ENCODE results near the gene ZFHX3. TPM values are rescaled to one million over a fixed set of nuclear protein-coding genes. Genes with fewer than 3 reads are reported as not detected.

The ZFHX3 gene
- total and polyA plus RNA-seq, 4 donors, result 2.6 to 32.7 (median 14.7) TPM

- WGBS, 2 donors, result 76 to 82% methylated on average over 11 of the region's 11 CpGs
- peak overlapping the region in 1 of 2 donors; percentile 57 for H3K27ac ChIP-seq (ENCODE audit: low read depth in 1 of 2, low read length in 1 of 2)
- TF ChIP-seq, protein P1, sequence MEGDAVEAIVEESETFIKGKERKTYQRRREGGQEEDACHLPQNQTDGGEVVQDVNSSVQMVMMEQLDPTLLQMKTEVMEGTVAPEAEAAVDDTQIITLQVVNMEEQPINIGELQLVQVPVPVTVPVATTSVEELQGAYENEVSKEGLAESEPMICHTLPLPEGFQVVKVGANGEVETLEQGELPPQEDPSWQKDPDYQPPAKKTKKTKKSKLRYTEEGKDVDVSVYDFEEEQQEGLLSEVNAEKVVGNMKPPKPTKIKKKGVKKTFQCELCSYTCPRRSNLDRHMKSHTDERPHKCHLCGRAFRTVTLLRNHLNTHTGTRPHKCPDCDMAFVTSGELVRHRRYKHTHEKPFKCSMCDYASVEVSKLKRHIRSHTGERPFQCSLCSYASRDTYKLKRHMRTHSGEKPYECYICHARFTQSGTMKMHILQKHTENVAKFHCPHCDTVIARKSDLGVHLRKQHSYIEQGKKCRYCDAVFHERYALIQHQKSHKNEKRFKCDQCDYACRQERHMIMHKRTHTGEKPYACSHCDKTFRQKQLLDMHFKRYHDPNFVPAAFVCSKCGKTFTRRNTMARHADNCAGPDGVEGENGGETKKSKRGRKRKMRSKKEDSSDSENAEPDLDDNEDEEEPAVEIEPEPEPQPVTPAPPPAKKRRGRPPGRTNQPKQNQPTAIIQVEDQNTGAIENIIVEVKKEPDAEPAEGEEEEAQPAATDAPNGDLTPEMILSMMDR (IDR thresholded peaks at IDR 0.05; ENCODE audit: control extremely low read depth, extremely low read depth), result no peak
- ATAC-seq (ENCODE audit: insufficient read depth, low FRiP score) (no peak), DNase-seq (peak; percentile 39 to 73 (median 69))
- peak overlapping the region in 1 of 2 donors; percentile 80 for H3K9ac ChIP-seq (ENCODE audit: insufficient read depth in 1 of 2, low read length in 2 of 2)
- peaks cover 0 to 2% (median 0%) of the 10 kb centered on the region in 4 donors for H3K9me3 ChIP-seq (ENCODE audit: control insufficient read depth in 4 of 4, insufficient read depth in 3 of 4, low read length in 3 of 4)
- peaks cover 6 to 91% (median 47%) of the 10 kb centered on the region in 5 donors for H3K4me1 ChIP-seq (ENCODE audit: control insufficient read depth in 5 of 5, insufficient read depth in 5 of 5, low read length in 5 of 5)
- no peaks in the 10 kb centered on the region for H3K36me3 ChIP-seq (ENCODE audit: control insufficient read depth in 4 of 4, insufficient read depth in 4 of 4, low read length in 4 of 4)
- no peak overlapping the region for H3K4me3 ChIP-seq
- H3K27me3 ChIP-seq (ENCODE audit: control insufficient read depth in 3 of 3, insufficient read depth in 3 of 3, low read length in 2 of 3), result no peaks in the 10 kb centered on the region
These were observed 2.5 kb upstream of the ZFHX3 start for GRCh38 chr16:73050201-73051099.

DNA sequence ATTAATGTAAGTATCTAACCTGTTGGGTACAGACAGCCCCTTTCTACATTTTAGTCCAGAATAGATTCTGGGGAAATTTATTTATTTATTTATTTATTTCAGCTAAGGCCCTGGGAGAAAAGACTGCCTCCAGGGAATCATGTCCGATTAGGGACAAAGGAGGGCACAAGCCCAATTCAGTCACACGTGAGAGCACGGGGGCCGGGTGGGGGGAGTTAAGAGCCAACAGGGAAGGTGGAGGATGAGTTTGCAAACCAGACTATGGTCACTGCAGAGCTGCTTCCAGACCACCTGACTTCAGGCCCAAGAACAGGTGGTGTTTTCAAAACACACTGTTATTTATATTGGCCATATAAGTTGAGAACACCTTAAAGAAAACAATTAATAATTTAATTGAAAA is 1.6 kb upstream of the ZFHX3 start:
- WGBS, 2 donors, result 79 to 83% methylated on average over 4 of the region's 4 CpGs
- Histone ChIP-seq H3K27ac (ENCODE audit: low read depth in 1 of 2, low read length in 1 of 2) (peak overlapping the region in 1 of 2 donors; percentile 95), H3K9me3 (ENCODE audit: control insufficient read depth in 4 of 4, insufficient read depth in 3 of 4, low read length in 3 of 4) (peaks cover 0 to 2% (median 0%) of the 10 kb centered on the region in 4 donors), H3K27me3 (ENCODE audit: control insufficient read depth in 3 of 3, insufficient read depth in 3 of 3, low read length in 2 of 3) (no peaks in the 10 kb centered on the region), H3K4me1 (ENCODE audit: control insufficient read depth in 5 of 5, insufficient read depth in 5 of 5, low read length in 5 of 5) (peaks cover 6 to 85% (median 45%) of the 10 kb centered on the region in 5 donors), H3K9ac (ENCODE audit: insufficient read depth in 1 of 2, low read length in 2 of 2) (peak overlapping the region in 1 of 2 donors; percentile 39), H3K36me3 (ENCODE audit: control insufficient read depth in 4 of 4, insufficient read depth in 4 of 4, low read length in 4 of 4) (no peaks in the 10 kb centered on the region), H3K4me3 (no peak overlapping the region)
- TF ChIP-seq, protein P1 (IDR thresholded peaks at IDR 0.05; ENCODE audit: control extremely low read depth, extremely low read depth), result no peak
- DNase-seq (no peak), ATAC-seq (ENCODE audit: insufficient read depth, low FRiP score) (no peak)

DNA sequence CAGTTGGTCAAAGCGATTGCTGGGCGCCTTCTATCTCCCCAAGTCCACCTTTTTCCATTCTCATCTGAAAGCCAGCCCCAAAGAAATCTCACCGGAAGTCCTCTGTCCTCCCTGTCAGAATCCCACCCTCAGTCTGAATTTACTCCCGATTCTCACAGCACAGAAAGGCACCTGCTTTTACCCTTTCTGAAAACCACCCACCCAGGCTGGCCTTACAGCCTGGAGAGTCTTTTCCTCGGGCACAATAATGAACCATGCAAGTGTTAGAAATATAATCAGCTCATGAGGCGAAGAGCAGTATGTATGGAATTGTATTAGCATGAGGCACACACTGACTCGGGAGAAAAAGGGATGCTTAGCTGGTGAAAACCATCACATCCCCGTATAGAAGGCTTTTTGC is 1.2 kb upstream of the ZFHX3 start:
- no peaks in the 10 kb centered on the region for H3K36me3 ChIP-seq (ENCODE audit: control insufficient read depth in 4 of 4, insufficient read depth in 4 of 4, low read length in 4 of 4)
- peak overlapping the region; percentile 87 to 95 for H3K27ac ChIP-seq (ENCODE audit: low read depth in 1 of 2, low read length in 1 of 2)
- H3K4me3 ChIP-seq, result no peak overlapping the region
- H3K27me3 ChIP-seq (ENCODE audit: control insufficient read depth in 3 of 3, insufficient read depth in 3 of 3, low read length in 2 of 3), result no peaks in the 10 kb centered on the region
- TF ChIP-seq, protein P1 (IDR thresholded peaks at IDR 0.05; ENCODE audit: control extremely low read depth, extremely low read depth), result no peak
- H3K9ac ChIP-seq (ENCODE audit: insufficient read depth in 1 of 2, low read length in 2 of 2), result peak overlapping the region in 1 of 2 donors; percentile 73
- WGBS, 2 donors, result 76 to 83% methylated on average over 8 of the region's 8 CpGs
- peaks cover 6 to 85% (median 43%) of the 10 kb centered on the region in 5 donors for H3K4me1 ChIP-seq (ENCODE audit: control insufficient read depth in 5 of 5, insufficient read depth in 5 of 5, low read length in 5 of 5)
- ATAC-seq (ENCODE audit: insufficient read depth, low FRiP score) (no peak), DNase-seq (no peak)
- peaks cover 0 to 2% (median 0%) of the 10 kb centered on the region in 4 donors for H3K9me3 ChIP-seq (ENCODE audit: control insufficient read depth in 4 of 4, insufficient read depth in 3 of 4, low read length in 3 of 4)
